GM19043 (cell line): ENCODE measurements around the gene SEMA3E.

Experiments used
- ATAC-seq: cut with Tn5 transposase; IDR thresholded peaks from one replicate; pipeline ENCODE4 v1.9.1; 2021; ENCODE audit warnings: low read depth; ENCODE audit not compliant: unreplicated experiment

Gene SEMA3E

GRCh38 chr7:83643012-83643411 lies 5.9 kb downstream of the SEMA3E start:
- no peak for ATAC-seq

- no peak for ATAC-seq
Measured at GRCh38 chr7:83640731-83641537, 8.0 kb downstream of the SEMA3E start.

GRCh38 chr7:83640240-83640639 lies 8.7 kb downstream of the SEMA3E start:
- no peak for ATAC-seq

- no peak for ATAC-seq
Measured at GRCh38 chr7:83633516-83633915, 15.4 kb downstream of the SEMA3E start.

GRCh38 chr7:83629117-83629880 lies 19.6 kb downstream of the SEMA3E start:
- no peak for ATAC-seq

- no peak for ATAC-seq
Measured at GRCh38 chr7:83617858-83618257, 31.1 kb downstream of the SEMA3E start.

GRCh38 chr7:83614112-83614511 lies 34.8 kb downstream of the SEMA3E start:
- no peak for ATAC-seq

- ATAC-seq, result no peak
Measured at GRCh38 chr7:83613232-83613631, 35.7 kb downstream of the SEMA3E start.

GRCh38 chr7:83611776-83612175 lies 37.2 kb downstream of the SEMA3E start:
- ATAC-seq, result no peak

GRCh38 chr7:83610649-83611304 lies 38.2 kb downstream of the SEMA3E start:
- no peak for ATAC-seq

- no peak for ATAC-seq
Measured at GRCh38 chr7:83608716-83609115, 40.2 kb downstream of the SEMA3E start.

GRCh38 chr7:83603649-83604048 lies 45.3 kb downstream of the SEMA3E start:
- ATAC-seq, result no peak

GRCh38 chr7:83599131-83599530 lies 49.8 kb downstream of the SEMA3E start:
- no peak for ATAC-seq

- ATAC-seq, result no peak
Measured at GRCh38 chr7:83593921-83594475, 54.9 kb downstream of the SEMA3E start.

GRCh38 chr7:83588602-83589240 lies 60.2 kb downstream of the SEMA3E start:
- no peak for ATAC-seq

GRCh38 chr7:83586281-83586680 lies 62.7 kb downstream of the SEMA3E start:
- no peak for ATAC-seq

GRCh38 chr7:83581667-83582435 lies 67.1 kb downstream of the SEMA3E start:
- no peak for ATAC-seq

- no peak for ATAC-seq
Measured at GRCh38 chr7:83579740-83580139, 69.2 kb downstream of the SEMA3E start.

- no peak for ATAC-seq
Measured at GRCh38 chr7:83575436-83575835, 73.5 kb downstream of the SEMA3E start.

- no peak for ATAC-seq
Measured at GRCh38 chr7:83574616-83575015, 74.3 kb downstream of the SEMA3E start.
